A673 (cell line): ENCODE data around the gene DIP2A.

Experiments used
- EZH2 ChIP-seq: fragments of 200-600 bp; sonication (generic); IDR thresholded peaks from 2 replicates; pipeline ENCODE4 v1.6.1; 2017; ENCODE audit warnings: borderline replicate concordance, low read depth, mild to moderate bottlenecking, mixed read lengths, antibody characterized with exemption, low read length; ENCODE audit not compliant: poor library complexity, severe bottlenecking
- TF ChIP-seq, protein P1 (sequence below): fragments of 300-800, 200-600 bp; sonication (generic); conservative IDR thresholded peaks from 2 replicates; pipeline ENCODE4 v1.5.1; 2017; ENCODE audit warnings: low read depth, mild to moderate bottlenecking, antibody characterized with exemption, low read length, moderate library complexity, mixed read lengths

DNA sequence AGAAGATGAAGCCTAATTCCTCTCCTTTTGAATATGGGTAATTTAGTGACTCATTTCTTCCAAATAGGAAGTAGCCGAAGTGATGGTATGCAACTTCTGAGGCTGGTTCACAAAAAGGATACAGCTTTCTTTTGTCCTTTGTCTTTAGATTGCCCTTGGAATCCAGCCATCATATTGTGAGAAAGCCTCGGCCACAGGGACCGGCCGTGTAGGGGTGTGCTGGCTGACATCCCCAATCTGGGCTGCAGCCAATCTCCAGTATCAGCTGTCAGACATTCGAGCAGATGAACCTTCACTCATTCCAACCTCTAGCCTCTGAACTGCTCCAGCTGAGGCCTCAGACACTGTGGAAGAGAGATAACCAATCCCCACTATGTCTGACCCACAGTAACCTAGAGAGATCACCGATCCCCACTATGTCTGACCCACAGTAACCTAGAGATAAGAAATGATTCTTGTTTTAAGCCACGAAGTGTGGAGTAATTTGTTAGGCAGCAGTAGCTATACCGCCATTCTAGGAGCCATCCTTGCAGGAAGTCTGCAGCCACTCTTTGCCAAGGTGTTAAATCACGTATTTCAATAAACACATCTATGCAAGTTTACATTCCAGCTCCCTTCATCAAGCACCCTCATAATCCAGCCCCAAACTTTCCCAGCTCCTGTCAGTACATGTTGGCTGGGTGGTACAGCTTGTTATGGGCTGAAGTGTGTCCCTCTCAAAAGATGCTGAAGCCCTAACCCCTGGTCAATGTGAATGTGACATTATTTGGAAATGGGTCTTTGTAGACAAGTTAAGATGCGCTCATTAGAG, 2.9 kb upstream of the DIP2A start:
- TF ChIP-seq EZH2 = no peak
- TF ChIP-seq, protein P1, sequence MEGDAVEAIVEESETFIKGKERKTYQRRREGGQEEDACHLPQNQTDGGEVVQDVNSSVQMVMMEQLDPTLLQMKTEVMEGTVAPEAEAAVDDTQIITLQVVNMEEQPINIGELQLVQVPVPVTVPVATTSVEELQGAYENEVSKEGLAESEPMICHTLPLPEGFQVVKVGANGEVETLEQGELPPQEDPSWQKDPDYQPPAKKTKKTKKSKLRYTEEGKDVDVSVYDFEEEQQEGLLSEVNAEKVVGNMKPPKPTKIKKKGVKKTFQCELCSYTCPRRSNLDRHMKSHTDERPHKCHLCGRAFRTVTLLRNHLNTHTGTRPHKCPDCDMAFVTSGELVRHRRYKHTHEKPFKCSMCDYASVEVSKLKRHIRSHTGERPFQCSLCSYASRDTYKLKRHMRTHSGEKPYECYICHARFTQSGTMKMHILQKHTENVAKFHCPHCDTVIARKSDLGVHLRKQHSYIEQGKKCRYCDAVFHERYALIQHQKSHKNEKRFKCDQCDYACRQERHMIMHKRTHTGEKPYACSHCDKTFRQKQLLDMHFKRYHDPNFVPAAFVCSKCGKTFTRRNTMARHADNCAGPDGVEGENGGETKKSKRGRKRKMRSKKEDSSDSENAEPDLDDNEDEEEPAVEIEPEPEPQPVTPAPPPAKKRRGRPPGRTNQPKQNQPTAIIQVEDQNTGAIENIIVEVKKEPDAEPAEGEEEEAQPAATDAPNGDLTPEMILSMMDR = no peak
